HG02623 (cell line): ENCODE measurements around the gene LHX4.

Source experiments
- ATAC-seq: cut with Tn5 transposase; IDR thresholded peaks from one replicate; pipeline ENCODE4 v1.9.1; 2021; ENCODE audit warnings: moderate library complexity; ENCODE audit not compliant: unreplicated experiment

The LHX4 gene

GRCh38 chr1:180256341-180257027 lies 26.4 kb downstream of the LHX4 start:
- ATAC-seq, result no peak

GRCh38 chr1:180257028-180257386 lies 26.9 kb downstream of the LHX4 start:
- ATAC-seq, result no peak

DNA sequence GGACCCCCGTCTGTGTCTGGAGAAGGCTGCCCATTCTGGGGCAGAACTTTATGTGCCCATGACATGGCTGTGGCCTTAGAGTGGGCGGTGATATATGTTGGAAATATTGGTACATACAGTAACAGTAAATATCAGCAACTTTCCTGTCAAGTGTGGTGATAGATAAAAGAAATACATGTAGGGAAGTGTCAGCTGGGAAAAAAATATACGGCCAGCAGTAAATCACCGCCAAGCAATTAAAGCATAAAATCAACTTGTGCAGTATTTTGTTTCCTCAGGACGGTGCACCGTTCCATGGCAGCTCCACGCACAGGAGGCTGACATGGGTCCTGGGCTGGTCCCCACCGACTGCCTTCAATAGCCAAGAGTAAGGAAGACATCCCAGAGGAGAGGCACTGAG lies 27.4 kb downstream of the LHX4 start:
- ATAC-seq, result no peak

GRCh38 chr1:180258290-180258689 lies 28.2 kb downstream of the LHX4 start:
- ATAC-seq, result no peak

DNA sequence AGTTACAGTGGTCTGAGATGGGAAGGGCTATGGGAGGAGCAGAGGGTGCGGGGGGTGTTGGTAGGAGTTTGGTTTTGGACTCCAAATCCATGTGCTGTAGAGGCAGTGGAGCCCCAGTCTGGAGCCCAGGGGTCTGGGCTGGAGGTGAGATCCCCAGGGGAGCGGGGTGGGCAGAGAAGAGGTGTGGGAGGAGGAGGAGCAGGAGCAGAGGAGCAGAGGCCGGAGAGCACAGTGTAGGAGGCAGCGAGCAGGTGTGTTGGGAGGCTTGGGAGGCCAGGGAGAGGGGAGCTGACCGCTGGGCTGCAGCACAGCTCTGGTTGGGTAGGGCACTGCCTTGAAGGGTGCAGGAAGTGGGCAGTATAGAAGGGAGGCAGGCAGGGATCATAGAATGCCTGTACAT lies 28.9 kb downstream of the LHX4 start:
- no peak for ATAC-seq

DNA sequence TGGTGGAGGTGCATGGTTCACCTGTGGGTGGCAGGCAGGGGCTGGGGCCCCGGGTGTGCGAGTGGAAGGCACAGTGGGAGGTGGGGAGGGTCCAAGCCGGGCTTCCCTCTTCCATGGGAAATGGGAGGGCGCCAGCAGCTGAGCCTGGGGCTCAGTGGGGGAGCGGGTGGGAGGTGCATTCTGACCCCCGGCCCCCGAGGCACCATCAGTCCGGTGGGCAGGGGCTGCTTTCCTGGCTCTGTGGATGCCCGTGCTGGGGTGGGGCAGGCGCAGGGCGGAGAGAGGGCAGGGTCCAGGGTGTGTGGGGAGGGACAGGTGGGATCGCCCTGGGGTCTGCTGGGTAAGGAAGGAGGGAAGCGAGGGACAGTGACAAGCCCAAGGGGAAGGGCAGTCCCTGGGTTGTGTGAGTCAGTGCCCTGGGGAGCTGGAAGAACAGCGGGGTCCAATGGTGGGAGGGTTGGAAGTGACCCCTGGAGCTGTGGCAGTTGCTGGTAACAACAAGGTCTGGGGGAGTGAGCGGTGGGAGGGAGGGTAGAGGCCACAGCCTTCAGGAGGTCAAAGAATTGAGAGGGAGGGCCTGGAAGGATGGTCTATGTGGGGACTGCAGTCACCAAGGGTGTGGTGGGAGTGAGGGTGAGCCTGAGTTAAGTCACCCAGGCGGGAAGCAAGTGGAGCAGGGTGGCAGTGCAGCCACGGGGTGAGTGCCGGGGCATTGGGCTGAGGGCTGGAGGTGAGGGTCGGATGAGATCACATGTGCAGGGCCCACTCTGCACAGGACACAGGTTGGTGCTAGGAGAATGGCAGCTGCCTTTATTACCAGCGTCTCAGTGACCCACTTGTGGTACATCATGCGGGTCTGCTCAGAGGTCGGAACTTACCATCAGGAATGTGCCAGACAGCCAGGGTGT lies 29.6 kb downstream of the LHX4 start:
- ATAC-seq, result no peak

DNA sequence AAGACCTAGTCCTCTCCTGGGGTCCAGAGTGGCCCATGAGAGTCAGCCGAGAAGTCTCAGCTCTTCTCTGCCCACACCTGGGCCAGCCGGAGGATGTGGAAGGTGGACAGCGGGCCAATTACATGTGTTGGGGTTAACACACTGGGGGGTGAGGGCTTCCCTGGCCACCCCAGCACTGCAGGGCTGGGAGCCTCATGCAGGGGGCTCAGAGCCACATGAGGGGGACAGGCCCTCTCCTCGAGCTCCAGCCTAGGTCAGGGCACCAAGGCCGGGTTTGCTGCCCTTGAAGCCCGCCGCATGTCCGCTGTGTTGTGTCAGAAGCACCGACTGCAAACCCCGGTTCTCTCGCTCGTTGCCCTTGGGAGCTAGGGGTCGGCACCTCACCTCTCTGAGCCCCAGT lies 30.5 kb downstream of the LHX4 start:
- no peak for ATAC-seq

DNA sequence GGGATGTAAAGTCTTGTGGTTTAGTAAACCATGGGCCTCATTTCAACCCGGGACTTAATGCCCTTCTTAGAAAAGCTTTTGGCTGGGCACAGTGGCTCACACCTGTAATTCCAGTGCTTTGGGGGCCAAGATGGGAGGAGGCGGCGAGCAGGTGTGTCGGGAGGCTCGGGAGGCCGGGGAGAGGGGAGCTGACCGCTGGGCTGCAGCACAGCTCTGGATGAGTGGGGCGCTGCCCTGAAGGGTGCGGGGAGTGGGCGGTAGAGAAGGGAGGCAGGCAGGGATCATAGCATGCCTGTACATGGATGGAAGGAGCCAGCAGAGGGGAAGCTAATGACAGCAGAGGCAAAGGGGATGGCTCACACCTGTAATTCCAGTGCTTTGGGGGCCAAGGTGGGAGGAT lies 31.0 kb downstream of the LHX4 start:
- ATAC-seq, result no peak

DNA sequence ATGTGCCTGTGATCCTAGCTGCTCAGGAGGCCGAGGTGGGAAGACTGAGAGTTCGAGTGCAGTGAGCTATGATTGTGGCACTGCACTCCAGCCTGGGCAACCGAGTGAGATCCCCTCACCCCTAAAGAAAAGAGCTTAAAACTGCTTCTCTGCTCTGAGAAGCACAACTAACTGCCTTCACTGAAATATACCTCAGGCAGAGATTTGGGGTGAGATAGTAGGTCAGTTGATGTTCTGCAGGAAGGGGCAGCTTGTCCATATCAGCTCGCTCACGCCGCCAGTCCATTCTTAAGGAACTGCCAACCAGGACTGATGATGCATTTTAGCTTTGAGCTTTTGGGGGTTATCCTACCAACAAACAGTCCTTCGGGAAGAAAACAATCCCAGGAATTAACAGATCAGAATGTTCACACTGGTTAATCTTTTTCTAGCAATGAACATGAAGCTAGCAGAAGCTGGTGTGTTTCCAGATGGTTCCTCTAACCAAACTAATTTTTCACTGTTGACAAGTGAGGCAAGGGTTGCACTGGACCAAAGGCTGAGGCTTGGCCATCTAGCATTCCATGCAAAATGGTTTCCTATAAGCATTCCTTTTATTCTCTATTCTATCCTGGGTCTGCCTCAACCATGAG lies 31.6 kb downstream of the LHX4 start:
- no peak for ATAC-seq

DNA sequence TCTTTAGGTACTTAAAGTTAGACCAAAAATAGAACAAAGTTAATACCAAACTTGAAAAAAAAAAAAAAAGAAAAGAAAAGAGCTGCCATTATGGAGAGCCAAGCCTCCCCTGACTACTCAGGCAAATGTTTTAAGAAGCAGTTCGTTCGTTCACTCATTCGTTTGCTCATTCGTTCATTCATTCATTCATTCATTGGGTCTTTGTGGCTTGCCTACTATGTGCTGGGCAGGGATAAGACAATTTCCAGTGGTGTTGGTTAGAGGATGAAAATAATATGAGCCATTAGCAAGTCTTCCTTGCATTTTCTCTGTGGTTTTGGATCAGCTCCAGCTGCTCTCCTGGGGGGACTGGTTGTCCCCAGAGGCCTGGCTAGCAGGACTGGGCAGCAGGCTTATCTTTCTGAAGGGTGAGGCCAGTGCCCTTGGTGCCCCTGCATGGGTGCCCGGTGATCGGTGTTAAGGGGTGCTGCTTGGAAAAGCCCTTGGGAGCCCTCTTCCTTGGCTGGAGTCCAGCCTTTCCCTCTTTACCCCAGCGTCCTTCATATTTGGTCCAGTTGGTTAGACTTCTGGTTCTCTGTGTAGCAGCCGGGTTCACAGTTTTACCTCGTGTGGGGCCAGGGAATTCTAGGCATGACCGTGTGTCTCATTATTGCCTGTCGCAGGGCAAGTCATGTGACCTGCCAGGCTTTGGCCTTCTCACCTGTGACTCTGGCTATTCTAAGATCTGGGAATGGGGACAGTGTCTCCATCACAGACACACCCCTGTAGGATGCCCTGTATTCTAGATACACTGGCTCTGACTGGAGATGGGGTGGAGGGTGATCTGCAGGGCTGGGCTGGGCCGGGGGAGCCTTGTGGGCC lies 32.8 kb downstream of the LHX4 start:
- ATAC-seq, result no peak

GRCh38 chr1:180264595-180264994 lies 34.5 kb downstream of the LHX4 start:
- no peak for ATAC-seq

- ATAC-seq, result no peak
These were observed 35.1 kb downstream of the LHX4 start for GRCh38 chr1:180265201-180265600.

GRCh38 chr1:180265871-180266270 lies 35.8 kb downstream of the LHX4 start:
- ATAC-seq, result no peak

DNA sequence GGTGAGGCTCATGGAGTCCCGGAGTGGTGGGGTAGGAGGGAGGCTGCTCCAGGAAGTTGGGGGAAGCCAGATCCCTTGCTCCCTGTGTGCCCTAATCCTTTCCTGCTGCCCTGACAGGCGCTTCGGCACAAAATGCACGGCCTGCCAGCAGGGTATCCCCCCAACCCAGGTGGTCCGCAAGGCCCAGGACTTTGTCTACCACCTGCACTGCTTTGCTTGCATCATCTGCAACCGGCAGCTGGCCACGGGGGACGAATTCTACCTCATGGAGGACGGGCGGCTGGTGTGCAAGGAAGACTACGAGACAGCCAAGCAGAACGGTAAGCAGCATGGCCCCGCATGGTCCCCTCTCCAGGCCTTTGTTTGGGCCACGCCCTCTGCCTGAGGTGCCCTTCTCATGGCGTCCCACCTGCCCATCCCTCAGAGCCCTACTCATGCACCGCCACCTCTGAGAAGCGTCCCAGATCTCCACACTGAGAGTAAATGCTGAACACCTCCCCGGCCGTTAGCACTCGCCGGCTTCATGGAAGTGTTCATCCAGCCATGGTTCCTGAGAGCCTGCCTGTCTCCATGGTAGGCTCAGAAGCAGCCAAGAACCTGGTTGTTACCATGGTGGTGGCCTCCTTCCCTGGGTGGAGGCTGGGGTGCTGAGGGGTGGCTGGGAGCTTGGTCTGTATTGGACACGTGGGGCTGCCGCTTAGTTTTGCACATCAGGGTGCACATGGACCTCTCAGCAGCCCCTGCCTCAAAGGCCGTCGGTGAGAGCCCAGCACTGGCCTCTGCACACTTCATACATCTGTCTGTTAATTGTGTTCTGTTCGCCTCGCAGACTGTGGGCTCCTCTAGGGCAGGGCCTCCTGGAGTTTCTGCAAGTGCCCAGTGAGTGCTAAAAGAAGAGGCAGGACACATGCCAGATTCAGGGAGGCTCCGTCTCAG lies 36.5 kb downstream of the LHX4 start:
- ATAC-seq, result no peak

GRCh38 chr1:180267211-180267561 lies 37.1 kb downstream of the LHX4 start:
- ATAC-seq, result no peak

DNA sequence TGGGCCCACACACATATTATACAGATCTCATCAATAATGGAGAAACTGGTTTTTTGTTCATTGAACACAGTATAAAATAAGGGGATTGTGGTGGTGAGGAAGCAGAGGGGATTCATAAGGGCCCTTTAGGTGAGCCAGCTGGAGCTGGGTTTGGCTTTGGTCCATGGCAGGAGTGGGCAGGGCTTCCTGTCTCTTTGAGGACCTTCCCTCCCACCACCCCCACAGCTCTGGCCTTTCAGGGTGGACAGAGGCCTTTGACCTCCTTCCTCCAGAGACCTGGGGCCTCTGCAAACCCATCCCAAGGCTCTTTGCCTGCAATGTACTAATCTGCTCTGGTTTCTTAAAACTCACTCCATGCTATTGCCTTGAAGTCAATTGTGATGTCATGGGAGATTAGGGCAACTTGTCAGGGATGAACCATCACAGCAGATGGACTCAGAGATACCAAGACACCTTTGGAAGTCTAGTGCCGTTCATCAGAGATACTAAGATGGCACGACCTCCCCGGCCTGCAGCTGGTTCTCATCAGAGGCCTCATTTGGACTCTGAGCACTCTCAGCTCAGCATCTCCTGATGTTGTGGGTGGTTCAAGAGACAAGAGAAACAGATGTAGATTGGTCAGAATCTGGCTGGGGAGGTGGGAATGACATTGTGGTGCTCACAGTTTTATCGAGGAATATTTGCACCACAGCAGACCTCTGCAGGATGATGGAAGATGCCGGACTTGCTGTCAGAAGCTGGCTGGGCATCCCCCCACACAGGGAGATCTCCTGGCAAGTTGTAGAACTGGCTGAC lies 37.9 kb downstream of the LHX4 start:
- no peak for ATAC-seq

DNA sequence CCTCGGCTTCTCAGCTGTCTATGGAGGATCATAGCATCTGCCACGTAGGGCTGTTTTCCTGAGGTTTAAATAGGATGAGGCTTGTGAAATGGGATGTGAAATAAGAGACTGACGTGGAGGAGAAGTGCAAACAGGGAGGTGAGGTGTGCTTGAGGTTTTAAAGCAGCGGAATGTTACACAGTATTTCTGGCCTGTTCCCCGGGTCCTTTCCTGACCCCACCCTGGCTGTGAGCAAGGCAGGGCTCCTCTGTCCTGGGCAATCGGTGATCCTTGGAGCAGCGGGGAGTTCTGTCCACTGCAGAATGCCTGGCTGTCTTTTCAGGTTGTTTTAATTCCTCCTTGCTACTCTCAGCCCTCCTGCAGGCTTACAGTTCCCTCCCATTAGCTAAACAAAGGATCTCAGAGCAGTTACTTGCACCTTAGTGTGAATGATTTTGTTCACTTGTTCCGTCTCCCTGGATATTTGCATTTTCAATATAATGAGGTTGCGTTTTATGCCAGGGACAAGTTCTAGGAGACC lies 38.6 kb downstream of the LHX4 start:
- ATAC-seq, result no peak

GRCh38 chr1:180269645-180270529 lies 39.8 kb downstream of the LHX4 start:
- ATAC-seq, result no peak
